Karpas-422 (cell line): Measurements from ENCODE around the gene AOAH. TPM values are rescaled to one million over a fixed set of nuclear protein-coding genes. Genes with fewer than 3 reads are reported as not detected.
A peak's percentile ranks its signal among the peaks of the same experiment; 100 is the strongest.
"Not testable (repeated sequence)": the region's sequence is repeated elsewhere in the genome, so short reads cannot be mapped to it uniquely, and the experiment has no call there.

ENCODE experiments used
- DNase-seq: peaks from one replicate; pipeline ENCODE4 v3.0.0-alpha.2; 2015
- H2AFZ ChIP-seq: fragments of 200-600 bp; sonication (generic); 2 replicates; pipeline ENCODE4 v1.6.1; 2014; ENCODE audit warnings: antibody characterized with exemption, low read length, mixed read lengths
- H3K27ac ChIP-seq: fragments of 200-600 bp; sonication (generic); 2 replicates; pipeline ENCODE4 v1.5.1; 2014; ENCODE audit warnings: mild to moderate bottlenecking, low read length, moderate library complexity
- H3K27me3 ChIP-seq: fragments of 200-600 bp; sonication (generic); 2 replicates; pipeline ENCODE4 v1.6.1; 2014; ENCODE audit warnings: low read length, mixed read lengths
- H3K36me3 ChIP-seq: fragments of 200-600 bp; sonication (generic); 2 replicates; pipeline ENCODE4 v1.6.1; 2014; ENCODE audit warnings: low read length, mixed read lengths; ENCODE audit not compliant: insufficient read depth
- H3K4me1 ChIP-seq: fragments of 200-600 bp; sonication (generic); 2 replicates; pipeline ENCODE4 v1.6.1; 2014; ENCODE audit warnings: mild to moderate bottlenecking, low read length, mixed read lengths
- H3K4me2 ChIP-seq: fragments of 200-600 bp; sonication (generic); 2 replicates; pipeline ENCODE4 v1.6.1; 2014; ENCODE audit warnings: low read length, low read depth, mild to moderate bottlenecking; ENCODE audit not compliant: poor library complexity, severe bottlenecking
- H3K4me3 ChIP-seq: fragments of 200-600 bp; sonication (generic); 2 replicates; pipeline ENCODE4 v1.5.1; 2014; ENCODE audit warnings: mild to moderate bottlenecking, antibody characterized with exemption, low read length, mixed read lengths
- H3K79me2 ChIP-seq: fragments of 200-600 bp; sonication (generic); 2 replicates; pipeline ENCODE4 v1.6.1; 2014; ENCODE audit warnings: mild to moderate bottlenecking, low read length, mixed read lengths
- H3K9ac ChIP-seq: fragments of 200-600 bp; sonication (generic); 2 replicates; pipeline ENCODE4 v1.6.0; 2014; ENCODE audit warnings: low read length
- H3K9me2 ChIP-seq: fragments of 200-600 bp; sonication (generic), shearing (Covaris generic); replicated peaks from 2 replicates; pipeline ENCODE4 v1.6.0; 2014; ENCODE audit warnings: mild to moderate bottlenecking, low read length, moderate library complexity; ENCODE audit not compliant: insufficient read depth
- H3K9me3 ChIP-seq: fragments of 300-700, 200-600 bp; sonication (generic); 2 replicates; pipeline ENCODE4 v1.6.1; 2014; ENCODE audit warnings: low read length, mixed read lengths
- H4K20me1 ChIP-seq: fragments of 200-600 bp; sonication (generic); 2 replicates; pipeline ENCODE4 v1.6.1; 2014; ENCODE audit warnings: mild to moderate bottlenecking, antibody characterized with exemption, low read length, low read depth; ENCODE audit not compliant: insufficient read depth
- total RNA-seq: library from RNA; depleted of rRNA; stranded (reverse); fragments of >200 nt; shearing (Covaris generic); gene quantifications from 2 replicates; pipeline ENCODE4 v1.2.3, GENCODE V29; 2014; ENCODE audit warnings: low replicate concordance

Gene AOAH
- total RNA-seq, 1 experiment from 2014 or later, result not detected

DNA sequence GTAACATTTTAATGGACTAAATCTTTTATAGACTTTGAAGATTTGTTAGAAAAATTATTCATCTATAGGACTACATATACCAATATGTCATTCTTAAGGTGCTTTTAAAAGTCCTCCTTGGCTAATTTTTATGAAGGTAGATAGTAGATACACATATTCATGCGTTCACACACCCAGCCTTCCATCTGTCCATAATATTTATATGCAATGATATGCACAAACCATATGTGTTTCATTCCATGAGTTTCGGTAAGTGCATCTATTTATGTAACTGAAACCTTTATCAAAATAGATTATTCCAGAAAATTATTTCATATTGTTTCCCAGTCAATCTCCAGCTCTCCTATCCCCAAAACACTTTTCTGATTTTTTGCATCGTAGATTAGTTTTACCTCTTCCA lies 233.0 kb downstream of the AOAH start:
- Histone ChIP-seq H3K4me1 (no peaks in the 10 kb centered on the region), H3K9ac (no peak overlapping the region), H3K36me3 (no peaks in the 10 kb centered on the region), H3K4me3 (no peak overlapping the region), H3K9me2 (no peaks in the 10 kb centered on the region), H4K20me1 (no peaks in the 10 kb centered on the region), H3K27me3 (no peaks in the 10 kb centered on the region), H2AFZ (no peak overlapping the region), H3K27ac (no peak overlapping the region), H3K9me3 (no peaks in the 10 kb centered on the region), H3K79me2 (no peaks in the 10 kb centered on the region), H3K4me2 (no peak overlapping the region)
- DNase-seq, result no peak

DNA sequence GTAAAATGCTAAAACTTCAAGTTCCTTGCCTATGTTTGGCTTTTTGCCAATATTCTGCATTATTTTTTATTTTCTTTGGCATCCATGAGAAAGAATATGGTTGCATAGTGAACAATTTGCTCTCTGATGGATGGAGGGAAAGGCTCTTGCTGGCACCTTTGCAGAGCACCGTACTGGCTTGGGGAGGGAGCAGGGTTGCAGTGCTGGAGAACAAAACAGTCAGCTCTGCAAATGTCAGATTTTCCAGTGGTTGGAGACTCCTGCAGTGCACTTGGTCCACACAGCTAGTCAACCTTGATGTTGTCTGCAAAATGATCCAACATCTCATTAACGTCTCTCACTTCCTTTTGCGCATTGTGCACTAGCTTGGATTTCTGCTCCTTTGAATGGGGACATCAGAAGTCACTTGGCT lies 233.9 kb downstream of the AOAH start:
- Histone ChIP-seq H2AFZ (no peak overlapping the region), H3K4me2 (no peak overlapping the region), H3K4me3 (no peak overlapping the region), H3K27ac (no peak overlapping the region), H3K9ac (no peak overlapping the region), H3K4me1 (no peaks in the 10 kb centered on the region), H3K9me3 (no peaks in the 10 kb centered on the region), H4K20me1 (no peaks in the 10 kb centered on the region), H3K79me2 (no peaks in the 10 kb centered on the region), H3K36me3 (no peaks in the 10 kb centered on the region), H3K9me2 (no peaks in the 10 kb centered on the region), H3K27me3 (no peaks in the 10 kb centered on the region)
- DNase-seq, result no peak

DNA sequence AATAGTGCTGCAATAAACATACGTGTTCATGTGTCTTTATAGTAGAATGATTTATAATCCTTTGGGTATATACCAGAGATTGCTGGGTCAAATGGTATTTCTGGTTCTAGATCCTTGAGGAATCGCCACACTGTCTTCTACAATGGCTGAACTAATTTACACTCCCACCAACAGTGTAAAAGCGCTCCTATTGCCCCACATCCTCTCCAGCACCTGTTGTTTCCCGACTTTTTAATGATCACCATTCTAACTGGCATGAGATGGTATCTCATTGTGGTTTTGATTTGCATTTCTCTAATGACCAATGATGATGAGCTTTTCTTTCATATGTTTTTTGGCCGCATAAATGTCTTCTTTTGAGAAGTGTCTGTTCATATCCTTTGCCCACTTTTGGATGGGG lies 235.6 kb downstream of the AOAH start:
- H3K4me1 ChIP-seq, H3K36me3 ChIP-seq, H3K9me3 ChIP-seq, H3K9me2 ChIP-seq, H4K20me1 ChIP-seq, H3K4me3 ChIP-seq, H3K27me3 ChIP-seq, H3K27ac ChIP-seq, H2AFZ ChIP-seq, H3K9ac ChIP-seq, DNase-seq, H3K4me2 ChIP-seq, H3K79me2 ChIP-seq: not testable (repeated sequence)

DNA sequence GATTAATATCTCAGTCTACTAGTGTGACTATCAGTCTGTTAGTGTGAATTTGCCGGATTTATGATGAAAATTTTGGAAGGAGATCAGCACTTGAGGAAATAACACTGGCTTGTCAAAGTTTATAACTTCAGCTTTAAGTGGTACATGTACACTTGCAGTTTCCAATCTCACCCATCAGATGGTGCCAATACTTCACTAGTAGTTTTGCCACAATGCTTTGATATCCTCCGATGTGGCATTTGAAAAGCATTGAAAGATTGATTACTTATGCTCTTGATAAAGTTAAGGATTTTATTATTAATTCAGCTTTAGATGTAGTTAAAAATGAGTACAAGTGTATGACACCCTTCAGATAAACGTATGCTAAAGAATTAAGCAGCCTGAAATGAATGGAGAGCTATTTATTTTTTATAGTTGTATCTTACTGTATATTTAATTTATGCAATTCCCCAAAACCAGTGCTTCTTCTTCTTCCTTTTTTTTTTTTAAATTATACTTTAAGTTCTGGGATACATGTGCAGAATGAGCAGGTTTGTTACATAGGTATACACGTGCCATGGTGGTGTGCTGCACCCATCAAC lies 236.4 kb downstream of the AOAH start:
- H2AFZ ChIP-seq, result no peak overlapping the region
- DNase-seq, result peak; percentile 84

DNA sequence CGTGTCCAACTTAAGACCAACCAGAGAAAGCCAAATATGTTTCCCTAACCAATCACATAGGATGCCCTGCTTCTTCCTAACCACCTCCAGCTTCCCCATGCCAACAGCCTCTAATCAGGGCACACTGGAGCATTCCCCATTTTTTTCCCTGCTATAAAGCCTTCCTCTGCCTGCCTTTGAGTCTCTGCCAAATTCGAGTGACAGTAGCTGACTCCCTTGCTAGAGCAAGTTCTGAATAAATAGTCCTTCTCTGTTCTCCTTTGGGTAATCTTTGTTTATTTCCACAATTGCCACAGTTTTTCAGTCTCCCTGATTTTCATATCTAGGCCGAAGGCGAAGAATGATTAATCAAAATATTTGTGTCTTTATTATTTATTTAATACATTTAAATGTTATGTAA lies 238.0 kb downstream of the AOAH start:
- DNase-seq, result no peak
- Histone ChIP-seq H3K36me3 (no peaks in the 10 kb centered on the region), H4K20me1 (no peaks in the 10 kb centered on the region), H3K4me1 (no peaks in the 10 kb centered on the region), H3K9me3 (no peaks in the 10 kb centered on the region), H3K9ac (no peak overlapping the region), H2AFZ (no peak overlapping the region), H3K79me2 (no peaks in the 10 kb centered on the region), H3K4me2 (no peak overlapping the region), H3K27ac (no peak overlapping the region), H3K4me3 (no peak overlapping the region), H3K9me2 (no peaks in the 10 kb centered on the region), H3K27me3 (no peaks in the 10 kb centered on the region)

More for the DNA sequence above, 236.4 kb downstream of the AOAH start:
- Histone ChIP-seq H3K4me2 (no peak overlapping the region), H3K9ac (no peak overlapping the region), H3K27ac (no peak overlapping the region), H3K9me2 (no peaks in the 10 kb centered on the region), H3K9me3 (no peaks in the 10 kb centered on the region), H4K20me1 (no peaks in the 10 kb centered on the region), H3K36me3 (no peaks in the 10 kb centered on the region), H3K27me3 (no peaks in the 10 kb centered on the region), H3K4me1 (no peaks in the 10 kb centered on the region), H3K79me2 (no peaks in the 10 kb centered on the region), H3K4me3 (no peak overlapping the region)

DNA sequence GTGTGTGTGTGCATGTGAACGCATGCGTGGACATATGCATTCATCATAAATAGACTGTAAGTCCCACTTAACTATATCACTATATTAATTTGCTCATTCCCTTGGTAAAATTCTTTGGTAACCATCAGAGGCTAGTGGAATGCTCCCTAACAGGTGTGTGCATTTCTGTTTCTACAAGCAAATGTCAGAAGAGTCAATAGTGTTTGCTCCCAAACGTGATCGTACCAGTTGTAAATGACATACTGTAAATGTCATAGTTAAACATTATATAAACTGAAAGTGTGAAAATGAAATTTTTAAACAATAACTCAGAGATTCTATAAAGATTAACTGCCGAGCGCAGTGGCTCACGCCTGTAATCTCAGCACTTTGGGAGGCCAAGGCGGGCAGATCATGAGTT lies 240.0 kb downstream of the AOAH start:
- no peaks in the 10 kb centered on the region for H3K27me3 ChIP-seq
- H3K4me3 ChIP-seq, result no peak overlapping the region
- DNase-seq, result no peak
- H3K36me3 ChIP-seq, result no peaks in the 10 kb centered on the region
- H3K4me2 ChIP-seq, result no peak overlapping the region
- no peak overlapping the region for H3K9ac ChIP-seq
- no peak overlapping the region for H2AFZ ChIP-seq
- H3K9me3 ChIP-seq, result no peaks in the 10 kb centered on the region; the same call in 1 of the 2 replicates
- H4K20me1 ChIP-seq, result no peaks in the 10 kb centered on the region
- H3K27ac ChIP-seq, result no peak overlapping the region
- H3K79me2 ChIP-seq, result no peaks in the 10 kb centered on the region
- H3K4me1 ChIP-seq, result no peaks in the 10 kb centered on the region
- H3K9me2 ChIP-seq, result no peaks in the 10 kb centered on the region

DNA sequence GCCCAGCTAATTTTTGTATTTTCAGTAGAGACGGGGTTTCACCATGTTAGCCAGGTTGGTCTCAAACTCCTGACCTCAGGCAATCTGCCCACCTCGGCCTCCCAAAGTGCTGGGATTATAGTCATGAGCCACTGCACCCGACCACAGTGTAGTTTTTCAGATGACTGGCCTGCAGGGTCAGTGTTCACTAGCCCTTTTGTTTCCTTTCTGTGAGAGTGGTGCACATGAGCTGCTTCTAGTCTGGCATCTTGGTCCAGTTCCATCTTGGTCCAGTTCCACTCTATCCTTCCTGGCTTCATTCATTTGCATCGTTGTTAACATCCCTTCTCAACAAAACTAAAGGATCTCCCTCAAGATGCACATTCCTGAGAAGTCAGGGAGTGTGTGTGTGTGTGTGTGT lies 240.4 kb downstream of the AOAH start:
- not testable (repeated sequence) for H3K9me3 ChIP-seq, H3K27me3 ChIP-seq, H3K36me3 ChIP-seq, H3K79me2 ChIP-seq, H3K4me1 ChIP-seq, H3K4me2 ChIP-seq, H3K27ac ChIP-seq, H3K4me3 ChIP-seq, H3K9me2 ChIP-seq, H2AFZ ChIP-seq, H3K9ac ChIP-seq, H4K20me1 ChIP-seq, DNase-seq

DNA sequence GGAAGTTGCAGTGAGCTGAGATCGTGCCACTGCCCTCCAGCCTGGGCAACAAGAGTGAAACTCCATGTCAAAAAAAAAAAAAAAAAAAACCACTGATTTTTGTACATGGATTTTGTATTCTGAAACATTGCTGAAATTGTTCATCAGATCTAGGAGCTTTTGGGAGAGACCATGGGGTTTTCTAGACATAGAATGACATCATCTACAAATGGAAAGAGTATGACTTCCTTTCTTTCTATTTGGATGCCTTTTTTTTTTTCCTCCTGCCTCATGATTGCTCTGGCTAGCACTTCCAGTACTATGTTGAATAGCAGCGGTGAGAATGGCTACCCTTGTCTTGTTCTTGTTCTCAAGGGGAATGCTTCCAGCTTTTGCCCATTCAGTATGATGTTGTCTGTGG lies 245.5 kb downstream of the AOAH start:
- no peaks in the 10 kb centered on the region for H3K4me1 ChIP-seq

DNA sequence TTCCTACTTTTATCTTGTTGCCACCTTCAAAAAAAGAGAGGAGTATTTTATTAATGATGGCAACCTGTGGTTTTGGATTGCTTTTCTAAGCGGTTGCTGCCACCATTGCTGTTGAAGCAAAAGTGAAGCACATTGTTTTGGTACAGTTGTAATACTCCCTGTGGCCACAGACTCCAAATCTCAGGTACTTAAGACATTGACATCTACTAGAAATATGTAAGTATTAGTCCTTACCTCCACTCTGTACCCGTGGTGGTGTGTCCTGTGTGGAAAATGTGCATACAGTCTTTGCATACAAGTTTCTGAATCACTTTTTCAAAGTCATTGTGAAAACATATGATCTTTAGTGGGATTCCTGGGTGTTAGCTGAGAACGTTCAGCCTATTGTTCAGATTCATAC lies 248.9 kb downstream of the AOAH start:
- Histone ChIP-seq H3K4me3 (no peak overlapping the region), H3K4me2 (no peak overlapping the region), H3K27ac (no peak overlapping the region), H3K27me3 (no peaks in the 10 kb centered on the region), H3K79me2 (no peaks in the 10 kb centered on the region), H3K9me3 (no peaks in the 10 kb centered on the region; the same call in 1 of the 2 replicates), H3K9ac (no peak overlapping the region), H3K9me2 (no peaks in the 10 kb centered on the region), H3K4me1 (no peaks in the 10 kb centered on the region), H2AFZ (no peak overlapping the region), H3K36me3 (no peaks in the 10 kb centered on the region), H4K20me1 (no peaks in the 10 kb centered on the region)
- DNase-seq, result peak; percentile 52

More for the DNA sequence above, 245.5 kb downstream of the AOAH start:
- no peak for DNase-seq
- H3K4me2 ChIP-seq, result no peak overlapping the region
- H2AFZ ChIP-seq, result no peak overlapping the region
- H3K4me3 ChIP-seq, result no peak overlapping the region
- no peaks in the 10 kb centered on the region for H3K79me2 ChIP-seq
- H3K36me3 ChIP-seq, result no peaks in the 10 kb centered on the region
- H3K9ac ChIP-seq, result no peak overlapping the region
- no peaks in the 10 kb centered on the region; the same call in 1 of the 2 replicates for H3K9me3 ChIP-seq
- no peaks in the 10 kb centered on the region for H4K20me1 ChIP-seq
- no peak overlapping the region for H3K27ac ChIP-seq
- no peaks in the 10 kb centered on the region for H3K27me3 ChIP-seq
- no peaks in the 10 kb centered on the region for H3K9me2 ChIP-seq
